Measurements from ENCODE around the gene MEI4.

MEI4 gene

DNA sequence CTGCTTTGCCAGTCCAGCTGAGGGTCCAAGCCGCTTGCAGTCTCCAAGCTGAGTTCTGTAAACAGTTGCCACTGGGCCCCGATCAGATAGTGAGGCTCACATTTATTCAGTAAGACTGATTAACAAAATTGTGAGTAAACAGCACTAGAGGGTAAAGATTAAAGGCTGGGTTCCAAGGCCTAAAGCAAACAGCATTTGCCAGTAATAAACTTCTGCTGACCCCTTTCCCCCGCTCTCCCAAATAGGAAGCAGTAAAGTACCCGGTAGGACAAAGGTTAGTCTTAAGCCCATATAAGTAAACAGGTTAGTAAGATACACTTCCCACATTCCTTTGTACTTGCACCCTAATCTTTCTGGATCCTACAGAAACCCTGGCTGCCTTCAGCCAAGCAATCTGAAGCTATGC is 181.8 kb downstream of the MEI4 start:
- ChIA-PET POLR2A (no interaction called here), CTCF (no interaction called here)
- DNase-seq (ENCODE audit: low read depth, low spot score): no peak

DNA sequence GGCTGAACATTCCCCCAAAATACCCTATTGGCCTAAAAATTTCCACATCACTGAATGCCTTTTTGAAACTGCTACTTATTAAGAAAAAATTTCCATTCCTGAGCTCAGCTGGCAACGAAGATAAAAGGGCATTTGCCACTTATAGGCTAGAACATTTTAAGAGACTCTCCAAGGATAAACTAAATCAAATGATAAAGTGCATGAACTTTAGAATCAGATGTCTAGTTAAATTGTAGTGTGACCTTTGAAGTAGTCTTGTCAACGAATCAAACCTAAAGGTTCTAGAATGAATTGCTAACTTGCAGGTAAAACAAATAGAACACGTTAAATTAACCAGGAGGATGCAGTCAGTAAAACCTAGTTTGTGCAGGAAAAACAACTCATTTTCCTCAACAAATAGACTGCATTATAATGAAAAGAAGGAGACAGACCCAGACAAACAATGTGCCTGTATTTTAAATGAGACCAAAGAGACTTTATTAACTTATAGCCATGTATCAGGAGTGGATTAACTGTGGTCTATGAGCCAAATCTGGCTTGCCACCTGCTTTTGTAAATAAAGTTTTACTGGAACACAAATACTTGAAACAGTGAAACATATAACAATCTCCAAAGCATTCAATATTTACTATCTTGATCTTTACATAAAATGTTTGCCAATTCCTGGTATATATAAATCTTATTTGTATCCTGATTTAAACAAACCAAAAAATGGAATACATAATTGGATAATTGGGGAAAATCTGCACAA is 184.4 kb downstream of the MEI4 start:
- CTCF ChIA-PET: no interaction called here
- no peak for DNase-seq (ENCODE audit: low read depth, low spot score)
- TF ChIP-seq, protein P1, sequence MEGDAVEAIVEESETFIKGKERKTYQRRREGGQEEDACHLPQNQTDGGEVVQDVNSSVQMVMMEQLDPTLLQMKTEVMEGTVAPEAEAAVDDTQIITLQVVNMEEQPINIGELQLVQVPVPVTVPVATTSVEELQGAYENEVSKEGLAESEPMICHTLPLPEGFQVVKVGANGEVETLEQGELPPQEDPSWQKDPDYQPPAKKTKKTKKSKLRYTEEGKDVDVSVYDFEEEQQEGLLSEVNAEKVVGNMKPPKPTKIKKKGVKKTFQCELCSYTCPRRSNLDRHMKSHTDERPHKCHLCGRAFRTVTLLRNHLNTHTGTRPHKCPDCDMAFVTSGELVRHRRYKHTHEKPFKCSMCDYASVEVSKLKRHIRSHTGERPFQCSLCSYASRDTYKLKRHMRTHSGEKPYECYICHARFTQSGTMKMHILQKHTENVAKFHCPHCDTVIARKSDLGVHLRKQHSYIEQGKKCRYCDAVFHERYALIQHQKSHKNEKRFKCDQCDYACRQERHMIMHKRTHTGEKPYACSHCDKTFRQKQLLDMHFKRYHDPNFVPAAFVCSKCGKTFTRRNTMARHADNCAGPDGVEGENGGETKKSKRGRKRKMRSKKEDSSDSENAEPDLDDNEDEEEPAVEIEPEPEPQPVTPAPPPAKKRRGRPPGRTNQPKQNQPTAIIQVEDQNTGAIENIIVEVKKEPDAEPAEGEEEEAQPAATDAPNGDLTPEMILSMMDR (IDR thresholded peaks at IDR 0.05; ENCODE audit: insufficient read depth, low read length, missing control alignments): no peak
- no peak overlapping the region for H3K4me3 ChIP-seq (ENCODE audit: low read depth, low read length)
- POLR2A ChIA-PET: no interaction called here

More for the DNA sequence above, 181.8 kb downstream of the MEI4 start:
- TF ChIP-seq, protein P1 (IDR thresholded peaks at IDR 0.05; ENCODE audit: insufficient read depth, low read length, missing control alignments): no peak
- H3K4me3 ChIP-seq (ENCODE audit: low read depth, low read length): no peak overlapping the region

DNA sequence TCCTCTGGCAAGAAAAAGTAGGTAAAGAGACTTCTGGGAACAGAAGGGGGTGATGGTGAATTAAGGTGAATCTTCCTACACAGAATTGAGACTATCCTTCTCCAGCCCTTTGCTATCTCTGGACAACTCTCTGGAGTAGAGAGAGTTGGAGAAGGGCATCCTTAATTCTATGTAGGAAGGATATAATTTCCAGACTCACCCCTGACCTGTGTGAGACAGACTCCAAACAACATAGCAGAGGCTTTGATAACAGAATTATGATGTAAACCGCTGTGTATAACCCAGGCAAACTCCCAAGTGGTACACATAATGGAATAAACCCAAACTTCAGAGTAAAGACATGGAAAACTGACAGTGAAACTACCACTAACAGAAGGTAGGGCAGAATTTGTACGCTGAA is 186.5 kb downstream of the MEI4 start:
- ChIA-PET POLR2A (no interaction called here), CTCF (no interaction called here)
- DNase-seq (ENCODE audit: low read depth, low spot score): no peak
- H3K4me3 ChIP-seq (ENCODE audit: low read depth, low read length): no peak overlapping the region
- TF ChIP-seq, protein P1 (IDR thresholded peaks at IDR 0.05; ENCODE audit: insufficient read depth, low read length, missing control alignments): no peak

DNA sequence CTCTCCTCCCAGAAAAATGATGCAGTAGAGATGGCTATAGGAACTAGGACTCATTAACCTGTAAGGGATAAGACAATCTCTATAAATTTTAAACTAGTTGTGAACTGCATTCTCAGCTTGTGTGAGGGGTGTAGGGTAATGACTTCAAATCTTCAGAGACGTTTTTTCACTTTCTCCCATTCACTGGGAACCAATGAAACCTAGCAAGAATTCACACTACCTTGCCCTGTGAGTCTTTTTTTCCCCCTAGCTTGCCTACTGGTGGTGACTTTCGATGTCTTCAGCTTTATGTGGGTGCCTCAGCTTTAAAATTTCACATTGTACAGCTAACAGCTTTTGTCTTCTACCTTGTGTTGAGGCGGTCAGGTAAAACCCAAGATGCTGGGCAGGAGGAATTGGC is 192.0 kb downstream of the MEI4 start:
- TF ChIP-seq, protein P1 (IDR thresholded peaks at IDR 0.05; ENCODE audit: insufficient read depth, low read length, missing control alignments): no peak
- H3K4me3 ChIP-seq (ENCODE audit: low read depth, low read length): no peak overlapping the region
- POLR2A ChIA-PET: no interaction called here

DNA sequence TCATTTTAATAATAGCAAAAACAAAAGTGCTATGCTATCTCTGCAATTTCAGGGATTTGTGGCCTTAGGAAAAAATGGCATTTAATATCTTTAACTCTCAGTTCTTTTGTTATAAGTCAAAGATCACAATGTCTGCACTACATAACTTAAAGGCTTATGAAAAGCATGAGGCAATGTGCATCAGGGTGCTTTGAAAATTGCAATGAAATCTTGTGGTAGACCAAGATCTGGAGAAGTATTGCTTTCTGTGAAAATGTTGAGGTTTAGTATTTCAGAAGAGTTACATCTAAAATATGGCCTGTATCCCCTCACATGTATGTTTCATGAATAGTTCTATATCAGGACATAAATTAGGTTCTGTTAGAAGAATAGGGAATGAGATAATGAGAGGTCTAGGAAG is 200.6 kb downstream of the MEI4 start:
- ChIA-PET CTCF (no interaction called here), POLR2A (no interaction called here)
- TF ChIP-seq, protein P1 (IDR thresholded peaks at IDR 0.05; ENCODE audit: insufficient read depth, low read length, missing control alignments): no peak
- no peak for DNase-seq (ENCODE audit: low read depth, low spot score)
- H3K4me3 ChIP-seq (ENCODE audit: low read depth, low read length): no peak overlapping the region

More for the DNA sequence above, 192.0 kb downstream of the MEI4 start:
- no peak for DNase-seq (ENCODE audit: low read depth, low spot score)
- CTCF ChIA-PET: no interaction called here

DNA sequence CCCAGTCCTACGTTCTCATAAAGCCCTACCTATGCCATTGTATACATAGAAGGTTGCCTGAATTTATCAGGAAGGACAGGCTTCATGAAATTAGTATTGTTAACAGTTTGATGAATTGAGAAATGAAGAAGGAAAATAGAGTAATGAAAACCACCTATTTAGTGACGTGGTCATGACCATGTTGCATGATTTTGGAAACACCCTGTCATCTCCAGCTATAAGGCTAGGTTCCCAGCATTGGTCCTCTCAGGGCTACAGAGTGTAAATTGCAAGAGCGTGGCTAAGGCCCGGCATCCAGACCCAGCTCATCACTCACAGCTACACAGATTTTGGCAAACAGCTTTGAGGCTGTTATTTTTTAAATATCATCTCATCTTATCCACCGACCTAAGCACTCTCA is 203.6 kb downstream of the MEI4 start:
- POLR2A ChIA-PET: no interaction called here
- no peak for DNase-seq (ENCODE audit: low read depth, low spot score)
- CTCF ChIA-PET: no interaction called here
- H3K4me3 ChIP-seq (ENCODE audit: low read depth, low read length): no peak overlapping the region
- TF ChIP-seq, protein P1 (IDR thresholded peaks at IDR 0.05; ENCODE audit: insufficient read depth, low read length, missing control alignments): no peak
